Keratinocyte (primary cell): Measurements from ENCODE around the gene ZNF628. TPM values are rescaled to one million over a fixed set of nuclear protein-coding genes. Genes with fewer than 3 reads are reported as not detected.

ENCODE experiments used
- DNase-seq: peaks from one replicate; pipeline ENCODE4 v3.0.0-alpha.2; 2011; ENCODE audit warnings: low read depth, missing footprints, low spot score
- FAIRE-seq: peaks from 2 replicates; lab custom pipeline; 2011; peaks lifted over from hg19 to GRCh38; lab: Jason Lieb, UNC
- H2AFZ ChIP-seq: 2 replicates; pipeline ENCODE4 v1.6.0; 2012; ENCODE audit warnings: low read length, control low read depth, inconsistent platforms; ENCODE audit not compliant: control insufficient read depth
- H3K27ac ChIP-seq: 2 replicates; pipeline ENCODE4 v1.5.1; 2011; ENCODE audit warnings: low read length; ENCODE audit not compliant: control insufficient read depth, insufficient read depth
- H3K27me3 ChIP-seq: 3 replicates; pipeline ENCODE4 v1.6.0; 2011; ENCODE audit warnings: low read length; ENCODE audit not compliant: control insufficient read depth, insufficient read depth; ENCODE audit errors: extremely low read depth
- H3K36me3 ChIP-seq, 2 experiments: 2 replicates in 1 of 2; 3 replicates in 1 of 2; pipeline ENCODE4 v1.5.1; 2011; ENCODE audit warnings: low read length in 2 of 2, mild to moderate bottlenecking in 1 of 2; ENCODE audit not compliant: control insufficient read depth in 2 of 2, insufficient read depth in 2 of 2; ENCODE audit errors: extremely low read depth in 1 of 2
- H3K4me1 ChIP-seq: 3 replicates; pipeline ENCODE4 v1.5.1; 2011; ENCODE audit warnings: low read length; ENCODE audit not compliant: control insufficient read depth, insufficient read depth; ENCODE audit errors: extremely low read depth
- H3K4me2 ChIP-seq: 3 replicates; pipeline ENCODE4 v1.6.0; 2011; ENCODE audit warnings: low read depth, low read length; ENCODE audit not compliant: control insufficient read depth, insufficient read depth; ENCODE audit errors: extremely low read depth
- H3K4me3 ChIP-seq, 3 experiments: fragments of 200-600 bp in 1 of 3; sonication (generic) in 1 of 3; 2 replicates in 2 of 3; 3 replicates in 1 of 3; pipeline ENCODE4 v1.5.1; 2011 to 2016; ENCODE audit warnings: low read length in 3 of 3, mild to moderate bottlenecking in 3 of 3, control low read depth in 2 of 3, inconsistent platforms in 1 of 3, low read depth in 1 of 3, mixed read lengths in 1 of 3, mixed run types in 1 of 3, moderate library complexity in 1 of 3; ENCODE audit not compliant: control insufficient read depth in 2 of 3, insufficient read depth in 2 of 3; ENCODE audit errors: extremely low read depth in 1 of 3
- H3K79me2 ChIP-seq: 2 replicates; pipeline ENCODE4 v1.6.0; 2012; ENCODE audit warnings: low read length; ENCODE audit not compliant: control insufficient read depth, insufficient read depth
- H3K9ac ChIP-seq: 3 replicates; pipeline ENCODE4 v1.6.0; 2011; ENCODE audit warnings: low read length; ENCODE audit not compliant: control insufficient read depth, insufficient read depth; ENCODE audit errors: extremely low read depth
- H3K9me1 ChIP-seq: 3 replicates; pipeline ENCODE4 v1.6.0; 2011; ENCODE audit warnings: low read length; ENCODE audit not compliant: control insufficient read depth, insufficient read depth; ENCODE audit errors: extremely low read depth
- H3K9me3 ChIP-seq: 2 replicates; pipeline ENCODE4 v1.5.1; 2012; ENCODE audit warnings: low read depth, low read length; ENCODE audit not compliant: control insufficient read depth
- H4K20me1 ChIP-seq: 3 replicates; pipeline ENCODE4 v1.6.0; 2011; ENCODE audit warnings: low read length; ENCODE audit not compliant: control insufficient read depth, insufficient read depth; ENCODE audit errors: extremely low read depth
- EZH2 ChIP-seq: IDR thresholded peaks from one replicate; pipeline ENCODE4 v1.6.1; 2012; ENCODE audit warnings: inconsistent platforms, mild to moderate bottlenecking, low read length, moderate library complexity
- dilution Hi-C: fragments of 300-500 bp; cut with MboI; formaldehyde crosslinking; loops from one replicate; pipeline ENCODE4 v1.7.0; 2020; ENCODE audit warnings: low sequenced_read_pairs; ENCODE audit not compliant: extremely low pct_ligation_motif_present
- polyA plus RNA-seq, 5 experiments: library from polyadenylated mRNA; depleted of rRNA in 3 of 5; stranded (reverse) in 3 of 5; stranded (forward) in 1 of 5; unstranded in 1 of 5; fragments of >200 nt; gene quantifications; 1 replicate in 1 of 5; 2 replicates in 3 of 5; 3 replicates in 1 of 5; pipeline versions ENCODE4 v1.2.1 to v1.2.3, GENCODE V29; 2011 to 2012; ENCODE audit warnings: missing spikeins in 2 of 5, low read depth in 1 of 5, low replicate concordance in 1 of 5
- TF ChIP-seq, protein P1 (sequence below), 3 experiments: IDR thresholded peaks in 1 of 3; conservative IDR thresholded peaks in 1 of 3; optimal IDR thresholded peaks in 1 of 3; 2 replicates in 2 of 3; 3 replicates in 1 of 3; pipeline versions ENCODE3 to v1.5.1; 2011; ENCODE audit warnings: low read length in 3 of 3, mild to moderate bottlenecking in 3 of 3, moderate library complexity in 2 of 3, control low read depth in 1 of 3, inconsistent platforms in 1 of 3; ENCODE audit not compliant: insufficient read depth in 2 of 3; ENCODE audit errors: extremely low read depth in 1 of 3

ZNF628 gene
- polyA plus RNA-seq, 1 donor (not counting 4 experiments of a cell fraction or from before 2014, with no cell fraction given) = 0.22 TPM

DNA sequence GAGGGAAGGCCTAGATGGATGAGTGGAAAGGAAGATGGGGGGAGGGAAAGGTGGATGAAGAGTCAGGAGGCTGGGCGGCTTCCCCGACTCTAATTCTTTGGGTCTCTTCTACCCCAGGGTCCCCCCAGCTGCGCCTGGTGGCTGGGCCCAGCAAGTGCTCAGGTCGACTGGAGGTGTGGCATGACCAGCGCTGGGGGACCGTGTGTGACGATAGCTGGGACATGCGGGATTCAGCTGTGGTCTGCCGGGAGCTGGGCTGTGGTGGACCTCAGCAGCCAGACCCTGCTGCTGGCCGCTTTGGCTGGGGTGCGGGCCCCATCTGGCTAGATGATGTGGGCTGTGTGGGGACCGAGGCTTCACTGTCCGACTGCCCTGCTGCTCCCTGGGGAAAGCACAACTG, 21.3 kb downstream of the ZNF628 start:
- H3K9me1 ChIP-seq = no peaks in the 10 kb centered on the region
- no peak overlapping the region for H3K4me2 ChIP-seq
- H3K9ac ChIP-seq = no peak overlapping the region
- dilution Hi-C loops = no loop called here
- no peaks in the 10 kb centered on the region for H4K20me1 ChIP-seq
- no peaks in the 10 kb centered on the region for H3K4me1 ChIP-seq
- DNase-seq = no peak
- TF ChIP-seq EZH2 = no peak
- TF ChIP-seq, protein P1, sequence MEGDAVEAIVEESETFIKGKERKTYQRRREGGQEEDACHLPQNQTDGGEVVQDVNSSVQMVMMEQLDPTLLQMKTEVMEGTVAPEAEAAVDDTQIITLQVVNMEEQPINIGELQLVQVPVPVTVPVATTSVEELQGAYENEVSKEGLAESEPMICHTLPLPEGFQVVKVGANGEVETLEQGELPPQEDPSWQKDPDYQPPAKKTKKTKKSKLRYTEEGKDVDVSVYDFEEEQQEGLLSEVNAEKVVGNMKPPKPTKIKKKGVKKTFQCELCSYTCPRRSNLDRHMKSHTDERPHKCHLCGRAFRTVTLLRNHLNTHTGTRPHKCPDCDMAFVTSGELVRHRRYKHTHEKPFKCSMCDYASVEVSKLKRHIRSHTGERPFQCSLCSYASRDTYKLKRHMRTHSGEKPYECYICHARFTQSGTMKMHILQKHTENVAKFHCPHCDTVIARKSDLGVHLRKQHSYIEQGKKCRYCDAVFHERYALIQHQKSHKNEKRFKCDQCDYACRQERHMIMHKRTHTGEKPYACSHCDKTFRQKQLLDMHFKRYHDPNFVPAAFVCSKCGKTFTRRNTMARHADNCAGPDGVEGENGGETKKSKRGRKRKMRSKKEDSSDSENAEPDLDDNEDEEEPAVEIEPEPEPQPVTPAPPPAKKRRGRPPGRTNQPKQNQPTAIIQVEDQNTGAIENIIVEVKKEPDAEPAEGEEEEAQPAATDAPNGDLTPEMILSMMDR (optimal IDR thresholded peaks at IDR 0.05 in 1 of 3, IDR thresholded peaks at IDR 0.05 in 1 of 3, conservative IDR thresholded peaks at IDR 0.05 in 1 of 3; ENCODE audit: extremely low read depth in 1 of 3, insufficient read depth in 2 of 3, low read length in 3 of 3) = no peak
- no peaks in the 10 kb centered on the region for H3K36me3 ChIP-seq
- no peak for FAIRE-seq
- no peak overlapping the region for H3K27ac ChIP-seq
- no peaks in the 10 kb centered on the region for H3K9me3 ChIP-seq
- H3K4me3 ChIP-seq = no peak overlapping the region
- peaks cover 29% of the 10 kb centered on the region for H3K27me3 ChIP-seq
- no peaks in the 10 kb centered on the region for H3K79me2 ChIP-seq
- no peak overlapping the region for H2AFZ ChIP-seq

DNA sequence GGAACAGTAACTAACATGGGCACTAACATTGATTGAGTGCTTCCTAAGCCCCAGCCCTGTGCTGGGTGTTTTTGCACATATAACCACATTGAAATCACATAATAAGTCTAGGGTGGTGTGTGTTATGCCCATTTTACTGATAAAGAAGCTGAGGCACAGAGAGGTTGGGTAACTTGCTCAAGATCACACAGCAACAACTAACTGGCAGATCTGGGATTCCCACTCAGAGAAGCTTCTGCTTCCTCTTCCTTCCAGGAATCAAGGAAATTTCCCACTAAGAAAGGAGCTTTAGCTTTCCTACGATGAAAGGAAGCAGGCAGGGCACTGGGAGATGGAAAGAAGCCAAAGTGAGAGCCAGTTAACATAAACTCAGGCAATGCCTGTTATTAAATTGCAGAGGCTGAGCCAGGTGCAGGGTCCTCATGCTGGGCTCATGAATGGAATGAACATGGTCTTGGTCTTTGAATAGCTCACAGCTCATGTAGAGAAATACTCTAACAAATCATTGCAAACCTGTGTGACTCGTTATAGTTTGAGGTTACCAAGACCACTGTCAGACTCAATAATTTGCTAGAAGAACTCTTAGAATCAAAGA, 21.9 kb downstream of the ZNF628 start:
- Histone ChIP-seq H2AFZ (no peak overlapping the region), H3K27me3 (peaks cover 23% of the 10 kb centered on the region), H4K20me1 (no peaks in the 10 kb centered on the region), H3K9me1 (no peaks in the 10 kb centered on the region), H3K4me1 (no peaks in the 10 kb centered on the region), H3K79me2 (no peaks in the 10 kb centered on the region), H3K4me2 (no peak overlapping the region), H3K9me3 (no peaks in the 10 kb centered on the region), H3K9ac (no peak overlapping the region), H3K4me3 (no peak overlapping the region), H3K36me3 (no peaks in the 10 kb centered on the region), H3K27ac (no peak overlapping the region)
- dilution Hi-C loops = no loop called here
- TF ChIP-seq, protein P1 (optimal IDR thresholded peaks at IDR 0.05 in 1 of 3, IDR thresholded peaks at IDR 0.05 in 1 of 3, conservative IDR thresholded peaks at IDR 0.05 in 1 of 3; ENCODE audit: extremely low read depth in 1 of 3, insufficient read depth in 2 of 3, low read length in 3 of 3) = no peak
- TF ChIP-seq EZH2 = no peak
- DNase-seq (no peak), FAIRE-seq (no peak)
